ENCODE results near the gene PAK1. TPM values are rescaled to one million over a fixed set of nuclear protein-coding genes. Genes with fewer than 3 reads are reported as not detected.
"Not testable (repeated sequence)": the region's sequence is repeated elsewhere in the genome, so short reads cannot be mapped to it uniquely, and the experiment has no call there.

The PAK1 gene
- polyA plus RNA-seq, 1 experiment: 70.3 TPM

DNA sequence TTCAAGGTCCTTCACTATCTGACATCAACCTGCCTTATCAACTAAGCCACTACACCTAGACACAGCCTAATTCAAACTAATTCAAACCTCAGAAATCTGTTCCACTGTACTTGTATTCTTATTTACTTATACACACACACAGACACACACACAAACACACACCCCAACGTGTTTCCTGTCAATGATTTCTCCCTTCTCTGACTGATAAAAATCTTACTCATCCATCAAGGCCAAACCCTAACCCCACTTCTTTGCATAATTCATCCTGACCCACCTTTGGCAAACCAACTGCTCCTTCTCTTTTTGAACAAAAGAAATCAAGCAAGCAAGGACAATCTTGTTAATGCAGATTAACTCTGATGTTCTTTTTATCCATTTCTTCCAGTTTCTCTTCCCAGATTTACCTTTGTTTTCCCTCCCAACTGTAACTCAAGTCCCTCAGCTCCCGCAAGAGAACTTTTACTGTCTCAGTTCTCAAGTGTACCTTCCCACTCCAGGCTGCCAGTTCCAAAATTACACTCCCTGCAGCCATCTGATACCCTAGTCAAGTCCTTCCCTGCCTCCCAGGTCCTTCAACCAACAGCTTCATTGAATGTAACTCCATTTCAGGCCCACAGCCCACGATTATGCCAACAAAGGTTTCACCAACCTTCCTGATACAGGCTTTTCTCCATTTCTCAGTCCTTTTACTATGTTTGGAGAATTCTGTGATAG, 78.3 kb downstream of the PAK1 start:
- TF ChIP-seq, protein P1, sequence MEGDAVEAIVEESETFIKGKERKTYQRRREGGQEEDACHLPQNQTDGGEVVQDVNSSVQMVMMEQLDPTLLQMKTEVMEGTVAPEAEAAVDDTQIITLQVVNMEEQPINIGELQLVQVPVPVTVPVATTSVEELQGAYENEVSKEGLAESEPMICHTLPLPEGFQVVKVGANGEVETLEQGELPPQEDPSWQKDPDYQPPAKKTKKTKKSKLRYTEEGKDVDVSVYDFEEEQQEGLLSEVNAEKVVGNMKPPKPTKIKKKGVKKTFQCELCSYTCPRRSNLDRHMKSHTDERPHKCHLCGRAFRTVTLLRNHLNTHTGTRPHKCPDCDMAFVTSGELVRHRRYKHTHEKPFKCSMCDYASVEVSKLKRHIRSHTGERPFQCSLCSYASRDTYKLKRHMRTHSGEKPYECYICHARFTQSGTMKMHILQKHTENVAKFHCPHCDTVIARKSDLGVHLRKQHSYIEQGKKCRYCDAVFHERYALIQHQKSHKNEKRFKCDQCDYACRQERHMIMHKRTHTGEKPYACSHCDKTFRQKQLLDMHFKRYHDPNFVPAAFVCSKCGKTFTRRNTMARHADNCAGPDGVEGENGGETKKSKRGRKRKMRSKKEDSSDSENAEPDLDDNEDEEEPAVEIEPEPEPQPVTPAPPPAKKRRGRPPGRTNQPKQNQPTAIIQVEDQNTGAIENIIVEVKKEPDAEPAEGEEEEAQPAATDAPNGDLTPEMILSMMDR (IDR thresholded peaks at IDR 0.05; ENCODE audit: low read depth, low read length): no peak
- Histone ChIP-seq H3K27ac (ENCODE audit: low read depth, low read length) (no peak overlapping the region), H3K27me3 (ENCODE audit: control insufficient read depth, insufficient read depth, low read length) (no peaks in the 10 kb centered on the region), H3K4me3 (ENCODE audit: low read depth, low read length) (no peak overlapping the region), H3K9me3 (ENCODE audit: control insufficient read depth, insufficient read depth, low read length) (no peaks in the 10 kb centered on the region)
- CTCF ChIA-PET: no interaction called here
- no peak for DNase-seq (ENCODE audit: low read depth, low spot score)
- POLR2A ChIA-PET: no interaction called here

DNA sequence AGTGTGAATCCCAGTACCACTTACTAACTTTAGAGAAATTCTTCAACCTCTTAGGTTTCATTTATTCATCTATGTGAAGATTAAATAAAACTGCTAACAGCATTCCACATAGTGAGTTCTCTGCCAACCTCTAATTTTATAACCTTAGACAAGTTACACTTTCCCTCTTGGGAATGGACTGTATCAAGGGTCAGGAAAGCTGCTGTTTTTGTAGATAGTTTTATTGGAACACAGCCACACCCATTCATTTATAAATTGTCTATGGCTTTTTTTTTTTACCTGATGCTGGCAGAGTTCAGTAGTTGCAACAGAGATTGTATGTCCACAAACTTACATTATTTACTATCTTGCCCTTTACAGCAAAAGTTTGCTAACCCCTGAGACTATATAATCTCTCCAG, 81.1 kb downstream of the PAK1 start:
- no peak for DNase-seq (ENCODE audit: low read depth, low spot score)
- H3K27ac ChIP-seq (ENCODE audit: low read depth, low read length): no peak overlapping the region
- H3K9me3 ChIP-seq (ENCODE audit: control insufficient read depth, insufficient read depth, low read length): no peaks in the 10 kb centered on the region
- H3K4me3 ChIP-seq (ENCODE audit: low read depth, low read length): no peak overlapping the region
- no peaks in the 10 kb centered on the region for H3K27me3 ChIP-seq (ENCODE audit: control insufficient read depth, insufficient read depth, low read length)
- ChIA-PET POLR2A (no interaction called here), CTCF (interaction anchor here (0.6 kb wide), 1 partner anchor 227 kb away, joined by 3 read pairs; no protein-coding TSS in a partner anchor)
- TF ChIP-seq, protein P1 (IDR thresholded peaks at IDR 0.05; ENCODE audit: low read depth, low read length): no peak

DNA sequence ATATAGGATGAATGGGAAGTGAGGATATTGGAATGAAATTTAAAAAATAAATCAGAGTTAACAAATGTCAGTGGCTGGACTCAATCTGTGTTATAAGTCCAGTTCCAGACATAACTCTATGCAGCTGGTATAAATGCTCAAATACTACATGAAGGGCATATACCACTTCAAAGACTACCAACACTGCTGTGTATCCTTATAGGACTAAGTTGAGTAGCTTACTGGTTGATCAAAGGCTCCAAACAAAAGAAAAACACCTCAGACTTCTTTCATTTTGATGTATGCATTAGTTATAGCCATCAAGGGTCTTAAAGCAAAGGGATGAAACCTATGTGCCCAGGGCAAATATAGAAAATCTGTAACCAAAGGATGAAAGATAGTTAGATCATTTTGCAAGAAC, 86.2 kb downstream of the PAK1 start:
- POLR2A ChIA-PET: no interaction called here
- no peak overlapping the region for H3K4me3 ChIP-seq (ENCODE audit: low read depth, low read length)
- DNase-seq (ENCODE audit: low read depth, low spot score): no peak
- TF ChIP-seq, protein P1 (IDR thresholded peaks at IDR 0.05; ENCODE audit: low read depth, low read length): no peak
- no peak overlapping the region for H3K27ac ChIP-seq (ENCODE audit: low read depth, low read length)
- H3K27me3 ChIP-seq (ENCODE audit: control insufficient read depth, insufficient read depth, low read length): no peaks in the 10 kb centered on the region
- CTCF ChIA-PET: no interaction called here
- no peaks in the 10 kb centered on the region for H3K9me3 ChIP-seq (ENCODE audit: control insufficient read depth, insufficient read depth, low read length)

DNA sequence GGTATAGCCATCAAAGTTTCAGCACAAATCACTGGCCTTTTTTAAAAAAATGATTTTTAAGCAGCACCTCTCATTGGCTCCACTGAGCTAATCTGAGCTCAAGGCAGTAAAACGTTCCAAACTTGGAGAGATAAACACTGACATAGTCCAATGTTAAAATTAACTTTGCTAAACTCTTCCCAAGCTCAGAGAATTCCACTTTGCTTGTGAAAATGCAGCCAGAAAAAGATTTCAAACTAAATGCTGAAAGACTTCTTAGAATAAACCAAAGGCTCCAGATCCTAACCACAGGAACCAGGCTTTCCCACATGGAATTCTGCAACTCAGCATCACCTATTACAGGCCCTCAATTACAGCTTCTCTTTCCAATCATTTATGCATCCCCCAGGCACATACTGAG, 87.7 kb downstream of the PAK1 start:
- DNase-seq (ENCODE audit: low read depth, low spot score): no peak
- ChIA-PET CTCF (no interaction called here), POLR2A (no interaction called here)
- H3K9me3 ChIP-seq (ENCODE audit: control insufficient read depth, insufficient read depth, low read length): no peaks in the 10 kb centered on the region
- TF ChIP-seq, protein P1 (IDR thresholded peaks at IDR 0.05; ENCODE audit: low read depth, low read length): no peak
- no peak overlapping the region for H3K4me3 ChIP-seq (ENCODE audit: low read depth, low read length)
- no peak overlapping the region for H3K27ac ChIP-seq (ENCODE audit: low read depth, low read length)
- H3K27me3 ChIP-seq (ENCODE audit: control insufficient read depth, insufficient read depth, low read length): no peaks in the 10 kb centered on the region

DNA sequence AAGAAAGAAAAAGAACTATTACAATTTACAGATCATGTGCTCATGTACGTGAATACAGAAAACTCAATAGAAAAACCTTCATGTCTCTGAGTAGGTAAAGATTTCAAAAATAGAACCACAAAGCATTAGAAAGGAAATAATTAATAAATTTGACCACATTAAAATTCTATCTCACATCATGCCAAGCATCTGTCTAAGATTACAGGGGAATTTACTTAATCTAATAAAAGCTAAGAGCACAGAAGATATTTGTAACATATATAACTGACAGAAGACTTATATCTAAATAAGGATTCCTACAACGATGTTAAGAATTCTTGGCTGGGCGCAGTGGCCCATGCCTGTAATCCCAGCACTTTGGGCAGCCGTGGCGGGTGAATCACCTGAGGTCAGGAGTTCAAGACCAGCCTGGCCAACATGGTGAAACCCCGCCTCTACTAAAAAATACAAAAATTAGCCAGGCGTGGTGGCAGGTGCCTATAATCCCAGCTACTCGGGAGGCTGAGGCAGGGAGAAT, 88.6 kb downstream of the PAK1 start:
- H3K27ac ChIP-seq (ENCODE audit: low read depth, low read length); H3K9me3 ChIP-seq (ENCODE audit: control insufficient read depth, insufficient read depth, low read length); POLR2A ChIA-PET; H3K27me3 ChIP-seq (ENCODE audit: control insufficient read depth, insufficient read depth, low read length); H3K4me3 ChIP-seq (ENCODE audit: low read depth, low read length); DNase-seq (ENCODE audit: low read depth, low spot score); CTCF ChIA-PET: not testable (repeated sequence)
